Astrocyte (in vitro differentiated cells and primary cell): Measurements from ENCODE around the gene SERPINI2. TPM values are rescaled to one million over a fixed set of nuclear protein-coding genes. Genes with fewer than 3 reads are reported as not detected.
"Not testable (repeated sequence)": the region's sequence is repeated elsewhere in the genome, so short reads cannot be mapped to it uniquely, and the experiment has no call there.

ENCODE experiments used
- DNase-seq: peaks from one replicate; pipeline ENCODE4 v3.0.0-alpha.2; 2010; ENCODE audit warnings: low read depth
- FAIRE-seq: peaks from 2 replicates; lab custom pipeline; 2011; peaks lifted over from hg19 to GRCh38; lab: Jason Lieb, UNC
- H2AFZ ChIP-seq: 2 replicates; pipeline ENCODE4 v1.6.0; 2012; ENCODE audit warnings: low read depth, low read length, inconsistent platforms
- H3K27ac ChIP-seq: 2 replicates; pipeline ENCODE4 v1.5.1; 2011; ENCODE audit warnings: low read depth, low read length, inconsistent platforms
- H3K27me3 ChIP-seq: 2 replicates; pipeline ENCODE4 v1.6.0; 2011; ENCODE audit warnings: low read length, inconsistent platforms; ENCODE audit not compliant: insufficient read depth
- H3K36me3 ChIP-seq: 2 replicates; pipeline ENCODE4 v1.5.1; 2011; ENCODE audit warnings: low read length, inconsistent platforms; ENCODE audit not compliant: insufficient read depth
- H3K4me1 ChIP-seq: 2 replicates; pipeline ENCODE4 v1.5.1; 2011; ENCODE audit warnings: low read length, inconsistent platforms; ENCODE audit not compliant: insufficient read depth
- H3K4me2 ChIP-seq: 2 replicates; pipeline ENCODE4 v1.6.0; 2012; ENCODE audit warnings: low read length, inconsistent platforms
- H3K4me3 ChIP-seq: 2 replicates; pipeline ENCODE4 v1.5.1; 2011; ENCODE audit warnings: low read depth, mild to moderate bottlenecking, low read length, inconsistent platforms; ENCODE audit not compliant: insufficient read depth
- H3K79me2 ChIP-seq: 2 replicates; pipeline ENCODE4 v1.6.0; 2012; ENCODE audit warnings: mild to moderate bottlenecking, low read length, inconsistent platforms; ENCODE audit not compliant: insufficient read depth
- H3K9ac ChIP-seq: 2 replicates; pipeline ENCODE4 v1.6.0; 2012; ENCODE audit warnings: mild to moderate bottlenecking, low read length, inconsistent platforms
- H3K9me3 ChIP-seq: 2 replicates; pipeline ENCODE4 v1.5.1; 2012; ENCODE audit warnings: low read depth, mild to moderate bottlenecking, low read length, inconsistent platforms; ENCODE audit not compliant: insufficient read depth
- H4K20me1 ChIP-seq: 2 replicates; pipeline ENCODE4 v1.6.0; 2012; ENCODE audit warnings: low read length, inconsistent platforms; ENCODE audit not compliant: insufficient read depth
- H3K27ac Mint-ChIP-seq: one replicate; pipeline ENCODE4 v1.8.0; 2021; ENCODE audit warnings: mild to moderate bottlenecking, mixed read lengths; ENCODE audit not compliant: unreplicated experiment
- H3K27me3 Mint-ChIP-seq: one replicate; pipeline ENCODE4 v1.8.0; 2021; ENCODE audit warnings: low read depth, mixed read lengths; ENCODE audit not compliant: unreplicated experiment
- H3K36me3 Mint-ChIP-seq: one replicate; pipeline ENCODE4 v1.8.0; 2021; ENCODE audit warnings: low read depth, mixed read lengths; ENCODE audit not compliant: unreplicated experiment
- H3K4me1 Mint-ChIP-seq: one replicate; pipeline ENCODE4 v1.8.0; 2021; ENCODE audit warnings: low read depth, mixed read lengths; ENCODE audit not compliant: unreplicated experiment
- H3K4me3 Mint-ChIP-seq: one replicate; pipeline ENCODE4 v1.8.0; 2021; ENCODE audit warnings: mild to moderate bottlenecking, moderate library complexity, mixed read lengths; ENCODE audit not compliant: unreplicated experiment
- H3K9me3 Mint-ChIP-seq: one replicate; pipeline ENCODE4 v1.8.0; 2021; ENCODE audit warnings: mild to moderate bottlenecking, mixed read lengths; ENCODE audit not compliant: unreplicated experiment
- EZH2 ChIP-seq: IDR thresholded peaks from 2 replicates; pipeline ENCODE4 v1.6.1; 2012; ENCODE audit warnings: mild to moderate bottlenecking, low read length, inconsistent platforms; ENCODE audit not compliant: insufficient read depth
- total RNA-seq: library from RNA; stranded (reverse); gene quantifications from 2 replicates; pipeline ENCODE4 v1.2.1, GENCODE V29; 2021
- TF ChIP-seq, protein P1 (sequence below): IDR thresholded peaks from 2 replicates; pipeline ENCODE4 v1.5.1; 2011; ENCODE audit warnings: low read depth, mild to moderate bottlenecking, inconsistent platforms, low read length, moderate library complexity; ENCODE audit not compliant: insufficient read depth

Gene SERPINI2
- total RNA-seq, 1 donor from 2014 or later = 0.32 TPM

DNA sequence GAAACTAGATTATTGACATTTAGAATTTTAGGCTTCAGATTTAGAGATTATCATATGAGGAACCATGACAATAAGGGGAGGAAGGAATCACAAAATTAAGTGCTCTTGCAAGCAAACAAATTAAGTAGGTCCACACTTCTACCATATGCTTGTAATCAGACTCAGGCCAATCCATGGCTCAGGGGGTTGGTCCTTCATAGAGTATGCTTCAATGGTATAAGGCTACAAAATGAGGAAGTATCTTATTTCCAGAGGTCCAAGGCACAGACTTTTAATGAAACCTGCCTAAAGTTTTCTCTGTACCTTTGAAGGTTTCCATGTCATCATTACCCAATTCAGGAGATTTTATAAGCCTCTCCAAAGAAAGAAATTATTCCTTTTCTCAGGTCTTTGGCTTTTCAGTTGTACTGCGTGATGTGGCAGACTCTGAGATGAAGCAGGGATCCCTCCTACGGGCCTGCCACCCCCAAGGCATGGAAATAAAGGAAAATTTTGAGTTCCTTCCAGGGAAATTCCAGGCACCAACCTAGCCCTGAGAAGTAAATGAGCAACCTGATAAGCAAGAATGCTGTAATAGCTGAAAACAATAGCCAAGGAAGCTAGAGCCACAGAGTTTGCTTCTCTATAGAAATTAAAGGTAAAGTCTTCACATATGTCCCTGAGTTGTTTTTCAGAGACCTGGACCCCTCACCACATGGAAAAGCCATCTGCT is 36.3 kb downstream of the SERPINI2 start:
- no peak overlapping the region for H3K4me2 ChIP-seq
- H3K27me3 Mint-ChIP-seq = no peaks in the 10 kb centered on the region
- H2AFZ ChIP-seq = no peak overlapping the region
- no peak overlapping the region for H3K4me3 Mint-ChIP-seq
- H3K36me3 Mint-ChIP-seq = no peaks in the 10 kb centered on the region
- no peak overlapping the region for H3K4me3 ChIP-seq
- DNase-seq = no peak
- no peak overlapping the region for H3K27ac ChIP-seq
- H3K27me3 ChIP-seq = no peaks in the 10 kb centered on the region
- H3K36me3 ChIP-seq = no peaks in the 10 kb centered on the region
- peaks cover 3% of the 10 kb centered on the region for H3K9me3 Mint-ChIP-seq
- no peaks in the 10 kb centered on the region for H3K79me2 ChIP-seq
- no peak overlapping the region for H3K27ac Mint-ChIP-seq
- H3K9me3 ChIP-seq = no peaks in the 10 kb centered on the region
- FAIRE-seq = no peak
- TF ChIP-seq, protein P1, sequence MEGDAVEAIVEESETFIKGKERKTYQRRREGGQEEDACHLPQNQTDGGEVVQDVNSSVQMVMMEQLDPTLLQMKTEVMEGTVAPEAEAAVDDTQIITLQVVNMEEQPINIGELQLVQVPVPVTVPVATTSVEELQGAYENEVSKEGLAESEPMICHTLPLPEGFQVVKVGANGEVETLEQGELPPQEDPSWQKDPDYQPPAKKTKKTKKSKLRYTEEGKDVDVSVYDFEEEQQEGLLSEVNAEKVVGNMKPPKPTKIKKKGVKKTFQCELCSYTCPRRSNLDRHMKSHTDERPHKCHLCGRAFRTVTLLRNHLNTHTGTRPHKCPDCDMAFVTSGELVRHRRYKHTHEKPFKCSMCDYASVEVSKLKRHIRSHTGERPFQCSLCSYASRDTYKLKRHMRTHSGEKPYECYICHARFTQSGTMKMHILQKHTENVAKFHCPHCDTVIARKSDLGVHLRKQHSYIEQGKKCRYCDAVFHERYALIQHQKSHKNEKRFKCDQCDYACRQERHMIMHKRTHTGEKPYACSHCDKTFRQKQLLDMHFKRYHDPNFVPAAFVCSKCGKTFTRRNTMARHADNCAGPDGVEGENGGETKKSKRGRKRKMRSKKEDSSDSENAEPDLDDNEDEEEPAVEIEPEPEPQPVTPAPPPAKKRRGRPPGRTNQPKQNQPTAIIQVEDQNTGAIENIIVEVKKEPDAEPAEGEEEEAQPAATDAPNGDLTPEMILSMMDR = no peak
- no peak for TF ChIP-seq EZH2
- H4K20me1 ChIP-seq = no peaks in the 10 kb centered on the region
- no peaks in the 10 kb centered on the region for H3K4me1 ChIP-seq
- H3K4me1 Mint-ChIP-seq = no peaks in the 10 kb centered on the region
- no peak overlapping the region for H3K9ac ChIP-seq

DNA sequence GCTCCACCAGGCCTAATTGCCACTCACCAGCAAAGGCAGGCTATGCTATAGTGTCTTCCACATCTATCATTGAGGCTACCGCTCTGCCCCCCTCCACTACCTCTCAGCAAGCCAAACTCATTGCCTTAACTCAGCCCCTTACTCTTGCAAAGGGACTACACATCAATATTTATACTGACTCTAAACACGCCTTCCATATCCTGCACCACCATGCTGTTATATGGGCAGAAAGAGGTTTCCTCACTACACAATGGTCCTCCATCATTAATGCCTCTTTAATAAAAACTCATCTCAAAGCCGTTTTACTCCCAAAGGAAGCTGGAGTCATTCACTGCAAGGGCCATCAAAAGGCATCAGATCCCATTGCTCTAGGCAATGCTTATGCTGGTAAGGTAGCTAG is 46.9 kb downstream of the SERPINI2 start:
- not testable (repeated sequence) for H3K27ac ChIP-seq, H3K79me2 ChIP-seq, H3K4me3 Mint-ChIP-seq, H2AFZ ChIP-seq, H3K4me1 Mint-ChIP-seq, H3K4me1 ChIP-seq, DNase-seq, H3K36me3 Mint-ChIP-seq, H3K4me2 ChIP-seq, H3K9me3 Mint-ChIP-seq, H4K20me1 ChIP-seq, H3K36me3 ChIP-seq, H3K9me3 ChIP-seq, H3K27me3 Mint-ChIP-seq, H3K9ac ChIP-seq, H3K27me3 ChIP-seq, H3K4me3 ChIP-seq, H3K27ac Mint-ChIP-seq, FAIRE-seq

DNA sequence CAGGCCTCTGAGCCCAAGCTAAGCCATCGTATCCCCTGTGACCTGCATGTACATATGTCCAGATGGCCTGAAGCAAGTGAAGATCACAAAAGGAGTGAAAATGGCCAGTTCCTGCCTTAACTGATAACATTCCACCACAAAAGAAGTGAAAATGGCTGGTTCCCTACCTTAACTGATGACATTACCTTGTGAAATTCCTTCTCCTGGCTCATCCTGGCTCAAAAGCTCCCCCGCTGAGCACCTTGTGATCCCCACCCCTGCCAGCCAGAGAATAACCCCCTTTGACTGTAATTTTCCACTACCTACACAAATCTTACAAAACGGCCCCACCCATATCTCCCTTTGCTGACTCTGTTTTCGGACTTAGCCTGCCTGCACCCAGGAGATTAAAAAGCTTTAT is 51.4 kb downstream of the SERPINI2 start:
- not testable (repeated sequence) for H2AFZ ChIP-seq

More for the DNA sequence above, 51.4 kb downstream of the SERPINI2 start:
- H3K9me3 ChIP-seq, H4K20me1 ChIP-seq, H3K4me3 Mint-ChIP-seq, H3K9ac ChIP-seq, H3K79me2 ChIP-seq, H3K27ac ChIP-seq, H3K4me2 ChIP-seq, FAIRE-seq, DNase-seq, H3K27me3 ChIP-seq, H3K4me3 ChIP-seq, H3K27me3 Mint-ChIP-seq, H3K36me3 Mint-ChIP-seq, H3K36me3 ChIP-seq, H3K9me3 Mint-ChIP-seq, H3K4me1 Mint-ChIP-seq, H3K27ac Mint-ChIP-seq, H3K4me1 ChIP-seq: not testable (repeated sequence)
